ENCODE measurements around the gene USO1. TPM values are rescaled to one million over a fixed set of nuclear protein-coding genes. Genes with fewer than 3 reads are reported as not detected.
A peak's percentile ranks its signal among the peaks of the same experiment; 100 is the strongest.

The USO1 gene
- total and polyA plus RNA-seq, 9 of the 15 experiments (the other 6 are each of a cell fraction or from before 2014, with no cell fraction given) = 19.3 to 97.8 (median 48.5) TPM

DNA sequence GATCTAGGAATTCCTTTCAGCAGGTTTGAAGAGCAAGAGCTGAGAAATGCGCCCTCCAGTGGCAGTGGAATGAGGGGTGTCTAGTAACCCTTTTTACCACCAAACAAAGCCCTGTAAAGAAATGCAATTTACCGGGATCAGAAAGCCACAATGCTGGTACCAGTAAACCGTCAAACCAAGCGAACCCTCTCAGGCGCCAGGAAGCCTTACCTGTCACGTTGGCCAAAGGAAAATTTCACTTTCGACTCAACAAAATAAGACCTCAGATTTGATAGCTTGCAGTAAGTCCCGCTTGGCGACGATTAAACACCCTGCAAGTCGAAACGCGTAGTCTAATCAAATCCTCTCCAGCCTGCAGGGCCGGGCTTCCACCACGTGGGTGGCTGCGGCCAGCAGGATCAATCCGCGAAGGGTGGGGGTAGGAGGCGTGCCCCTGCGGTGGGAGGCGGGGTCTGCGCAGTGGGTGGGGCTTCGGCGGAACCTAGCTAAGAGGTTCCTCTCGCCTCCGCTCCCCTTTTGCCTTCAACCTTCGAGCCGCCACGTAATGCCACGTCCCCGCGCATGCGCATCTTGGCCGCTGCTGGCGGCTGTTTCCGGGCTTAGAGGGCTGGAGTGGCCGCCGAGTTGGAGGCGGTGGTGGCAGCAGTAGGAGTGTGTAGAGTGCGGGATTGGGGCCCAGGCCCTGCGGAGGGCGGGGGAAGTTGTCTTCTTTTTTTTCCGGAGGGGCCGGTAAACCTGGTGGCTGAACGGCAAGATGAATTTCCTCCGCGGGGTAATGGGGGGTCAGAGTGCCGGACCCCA lies at the start of gene USO1 (continued):
- TF ChIP-seq PTTG1 (tag; IDR thresholded peaks at IDR 0.05; ENCODE audit: low read depth) (no peak), PHB (CRISPR knock-in tag; IDR thresholded peaks at IDR 0.05) (no peak), MEF2D (tag; conservative IDR thresholded peaks at IDR 0.05; ENCODE audit: low read depth) (no peak), TFAM (CRISPR knock-in tag; conservative IDR thresholded peaks at IDR 0.05) (no peak), PRMT5 (CRISPR knock-in tag; IDR thresholded peaks at IDR 0.05) (no peak), WHSC1 (IDR thresholded peaks at IDR 0.05; ENCODE audit: low read length) (no peak), BRCA1 (IDR thresholded peaks at IDR 0.05) (no peak), BRCA1 (CRISPR knock-in tag; IDR thresholded peaks at IDR 0.05) (no peak), POLR2G (IDR thresholded peaks at IDR 0.05; ENCODE audit: low read depth, low read length) (peak; percentile 97), RBM17 (IDR thresholded peaks at IDR 0.05; ENCODE audit: borderline replicate concordance, low read depth, low read length) (no peak), ZNF830 (CRISPR knock-in tag; IDR thresholded peaks at IDR 0.05) (no peak), KDM2B (CRISPR knock-in tag; IDR thresholded peaks at IDR 0.05) (0 out of 2 replicates have a peak, but pooled peaks have one; percentile 26), ZNF253 (CRISPR knock-in tag; conservative IDR thresholded peaks at IDR 0.05) (no peak)
- TF ChIP-seq, protein P1, sequence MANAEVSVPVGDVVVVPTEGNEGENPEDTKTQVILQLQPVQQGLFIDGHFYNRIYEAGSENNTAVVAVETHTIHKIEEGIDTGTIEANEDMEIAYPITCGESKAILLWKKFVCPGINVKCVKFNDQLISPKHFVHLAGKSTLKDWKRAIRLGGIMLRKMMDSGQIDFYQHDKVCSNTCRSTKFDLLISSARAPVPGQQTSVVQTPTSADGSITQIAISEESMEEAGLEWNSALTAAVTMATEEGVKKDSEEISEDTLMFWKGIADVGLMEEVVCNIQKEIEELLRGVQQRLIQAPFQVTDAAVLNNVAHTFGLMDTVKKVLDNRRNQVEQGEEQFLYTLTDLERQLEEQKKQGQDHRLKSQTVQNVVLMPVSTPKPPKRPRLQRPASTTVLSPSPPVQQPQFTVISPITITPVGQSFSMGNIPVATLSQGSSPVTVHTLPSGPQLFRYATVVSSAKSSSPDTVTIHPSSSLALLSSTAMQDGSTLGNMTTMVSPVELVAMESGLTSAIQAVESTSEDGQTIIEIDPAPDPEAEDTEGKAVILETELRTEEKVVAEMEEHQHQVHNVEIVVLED (CRISPR knock-in tag; IDR thresholded peaks at IDR 0.05) = peak; percentile 63
- TF ChIP-seq, protein P2, sequence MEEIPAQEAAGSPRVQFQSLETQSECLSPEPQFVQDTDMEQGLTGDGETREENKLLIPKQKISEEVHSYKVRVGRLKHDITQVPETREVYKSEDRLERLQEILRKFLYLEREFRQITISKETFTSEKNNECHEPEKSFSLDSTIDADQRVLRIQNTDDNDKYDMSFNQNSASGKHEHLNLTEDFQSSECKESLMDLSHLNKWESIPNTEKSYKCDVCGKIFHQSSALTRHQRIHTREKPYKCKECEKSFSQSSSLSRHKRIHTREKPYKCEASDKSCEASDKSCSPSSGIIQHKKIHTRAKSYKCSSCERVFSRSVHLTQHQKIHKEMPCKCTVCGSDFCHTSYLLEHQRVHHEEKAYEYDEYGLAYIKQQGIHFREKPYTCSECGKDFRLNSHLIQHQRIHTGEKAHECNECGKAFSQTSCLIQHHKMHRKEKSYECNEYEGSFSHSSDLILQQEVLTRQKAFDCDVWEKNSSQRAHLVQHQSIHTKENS (CRISPR knock-in tag; IDR thresholded peaks at IDR 0.05) = no peak
- TF ChIP-seq, protein P3, sequence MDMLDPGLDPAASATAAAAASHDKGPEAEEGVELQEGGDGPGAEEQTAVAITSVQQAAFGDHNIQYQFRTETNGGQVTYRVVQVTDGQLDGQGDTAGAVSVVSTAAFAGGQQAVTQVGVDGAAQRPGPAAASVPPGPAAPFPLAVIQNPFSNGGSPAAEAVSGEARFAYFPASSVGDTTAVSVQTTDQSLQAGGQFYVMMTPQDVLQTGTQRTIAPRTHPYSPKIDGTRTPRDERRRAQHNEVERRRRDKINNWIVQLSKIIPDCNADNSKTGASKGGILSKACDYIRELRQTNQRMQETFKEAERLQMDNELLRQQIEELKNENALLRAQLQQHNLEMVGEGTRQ (CRISPR knock-in tag; IDR thresholded peaks at IDR 0.05) = peak; percentile 94
- TF ChIP-seq, protein P4, sequence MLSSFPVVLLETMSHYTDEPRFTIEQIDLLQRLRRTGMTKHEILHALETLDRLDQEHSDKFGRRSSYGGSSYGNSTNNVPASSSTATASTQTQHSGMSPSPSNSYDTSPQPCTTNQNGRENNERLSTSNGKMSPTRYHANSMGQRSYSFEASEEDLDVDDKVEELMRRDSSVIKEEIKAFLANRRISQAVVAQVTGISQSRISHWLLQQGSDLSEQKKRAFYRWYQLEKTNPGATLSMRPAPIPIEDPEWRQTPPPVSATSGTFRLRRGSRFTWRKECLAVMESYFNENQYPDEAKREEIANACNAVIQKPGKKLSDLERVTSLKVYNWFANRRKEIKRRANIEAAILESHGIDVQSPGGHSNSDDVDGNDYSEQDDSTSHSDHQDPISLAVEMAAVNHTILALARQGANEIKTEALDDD (IDR thresholded peaks at IDR 0.05) = peak; percentile 89
- TF ChIP-seq, protein P5, sequence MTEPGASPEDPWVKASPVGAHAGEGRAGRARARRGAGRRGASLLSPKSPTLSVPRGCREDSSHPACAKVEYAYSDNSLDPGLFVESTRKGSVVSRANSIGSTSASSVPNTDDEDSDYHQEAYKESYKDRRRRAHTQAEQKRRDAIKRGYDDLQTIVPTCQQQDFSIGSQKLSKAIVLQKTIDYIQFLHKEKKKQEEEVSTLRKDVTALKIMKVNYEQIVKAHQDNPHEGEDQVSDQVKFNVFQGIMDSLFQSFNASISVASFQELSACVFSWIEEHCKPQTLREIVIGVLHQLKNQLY (CRISPR knock-in tag; conservative IDR thresholded peaks at IDR 0.05) = no peak
